ENCODE results near the gene HEXD.

Gene HEXD

GRCh38 chr17:82391496-82392066 is 26.6 kb upstream of the HEXD start:
- ChIA-PET CTCF (interaction anchor here (0.6 kb wide), 1 partner anchor 62 kb away, joined by 3 read pairs; no protein-coding TSS in a partner anchor), POLR2A (interaction anchor here (0.7 kb wide), 1 partner anchor 11 kb away, joined by 3 read pairs; no protein-coding TSS in a partner anchor)
- peaks cover 0 to 20% of the 10 kb centered on the region in 2 experiments; a peak in 1 of 3 replicates for H3K36me3 ChIP-seq (ENCODE audit: control insufficient read depth in 2 of 2, insufficient read depth in 1 of 2, low read length in 2 of 2)
- TF ChIP-seq ZNF664 (tag by site-specific recombination; IDR thresholded peaks at IDR 0.05) (no peak), ZNF777 (tag by site-specific recombination; IDR thresholded peaks at IDR 0.05; ENCODE audit: borderline replicate concordance) (no peak), PRDM1 (tag by site-specific recombination; IDR thresholded peaks at IDR 0.05) (no peak), ZNF488 (tag by site-specific recombination; IDR thresholded peaks at IDR 0.05) (no peak), IKZF3 (tag by site-specific recombination; IDR thresholded peaks at IDR 0.05) (no peak), ZNF16 (tag by site-specific recombination; IDR thresholded peaks at IDR 0.05; ENCODE audit: low read depth) (no peak), ZBTB48 (tag by site-specific recombination; IDR thresholded peaks at IDR 0.05) (no peak), ZBTB8A (tag by site-specific recombination; IDR thresholded peaks at IDR 0.05) (no peak), ZNF707 (tag by site-specific recombination; IDR thresholded peaks at IDR 0.05) (no peak), SP7 (tag by site-specific recombination; IDR thresholded peaks at IDR 0.05) (no peak), ZNF704 (tag by site-specific recombination; IDR thresholded peaks at IDR 0.05) (no peak), ZNF837 (tag by site-specific recombination; IDR thresholded peaks at IDR 0.05) (no peak), ZNF596 (tag by site-specific recombination; IDR thresholded peaks at IDR 0.05) (no peak), ZNF416 (tag by site-specific recombination; IDR thresholded peaks at IDR 0.05) (no peak), ZBTB20 (tag by site-specific recombination; IDR thresholded peaks at IDR 0.05) (no peak)
- TF ChIP-seq, protein P1, sequence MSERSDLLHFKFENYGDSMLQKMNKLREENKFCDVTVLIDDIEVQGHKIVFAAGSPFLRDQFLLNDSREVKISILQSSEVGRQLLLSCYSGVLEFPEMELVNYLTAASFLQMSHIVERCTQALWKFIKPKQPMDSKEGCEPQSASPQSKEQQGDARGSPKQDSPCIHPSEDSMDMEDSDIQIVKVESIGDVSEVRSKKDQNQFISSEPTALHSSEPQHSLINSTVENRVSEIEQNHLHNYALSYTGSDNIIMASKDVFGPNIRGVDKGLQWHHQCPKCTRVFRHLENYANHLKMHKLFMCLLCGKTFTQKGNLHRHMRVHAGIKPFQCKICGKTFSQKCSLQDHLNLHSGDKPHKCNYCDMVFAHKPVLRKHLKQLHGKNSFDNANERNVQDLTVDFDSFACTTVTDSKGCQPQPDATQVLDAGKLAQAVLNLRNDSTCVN (tag by site-specific recombination; optimal IDR thresholded peaks at IDR 0.05) = no peak
- TF ChIP-seq, protein P2, sequence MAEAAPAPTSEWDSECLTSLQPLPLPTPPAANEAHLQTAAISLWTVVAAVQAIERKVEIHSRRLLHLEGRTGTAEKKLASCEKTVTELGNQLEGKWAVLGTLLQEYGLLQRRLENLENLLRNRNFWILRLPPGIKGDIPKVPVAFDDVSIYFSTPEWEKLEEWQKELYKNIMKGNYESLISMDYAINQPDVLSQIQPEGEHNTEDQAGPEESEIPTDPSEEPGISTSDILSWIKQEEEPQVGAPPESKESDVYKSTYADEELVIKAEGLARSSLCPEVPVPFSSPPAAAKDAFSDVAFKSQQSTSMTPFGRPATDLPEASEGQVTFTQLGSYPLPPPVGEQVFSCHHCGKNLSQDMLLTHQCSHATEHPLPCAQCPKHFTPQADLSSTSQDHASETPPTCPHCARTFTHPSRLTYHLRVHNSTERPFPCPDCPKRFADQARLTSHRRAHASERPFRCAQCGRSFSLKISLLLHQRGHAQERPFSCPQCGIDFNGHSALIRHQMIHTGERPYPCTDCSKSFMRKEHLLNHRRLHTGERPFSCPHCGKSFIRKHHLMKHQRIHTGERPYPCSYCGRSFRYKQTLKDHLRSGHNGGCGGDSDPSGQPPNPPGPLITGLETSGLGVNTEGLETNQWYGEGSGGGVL (tag by site-specific recombination; IDR thresholded peaks at IDR 0.05) = no peak
- TF ChIP-seq, protein P3, sequence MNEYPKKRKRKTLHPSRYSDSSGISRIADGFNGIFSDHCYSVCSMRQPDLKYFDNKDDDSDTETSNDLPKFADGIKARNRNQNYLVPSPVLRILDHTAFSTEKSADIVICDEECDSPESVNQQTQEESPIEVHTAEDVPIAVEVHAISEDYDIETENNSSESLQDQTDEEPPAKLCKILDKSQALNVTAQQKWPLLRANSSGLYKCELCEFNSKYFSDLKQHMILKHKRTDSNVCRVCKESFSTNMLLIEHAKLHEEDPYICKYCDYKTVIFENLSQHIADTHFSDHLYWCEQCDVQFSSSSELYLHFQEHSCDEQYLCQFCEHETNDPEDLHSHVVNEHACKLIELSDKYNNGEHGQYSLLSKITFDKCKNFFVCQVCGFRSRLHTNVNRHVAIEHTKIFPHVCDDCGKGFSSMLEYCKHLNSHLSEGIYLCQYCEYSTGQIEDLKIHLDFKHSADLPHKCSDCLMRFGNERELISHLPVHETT (tag by site-specific recombination; IDR thresholded peaks at IDR 0.05) = no peak
- no peaks in the 10 kb centered on the region for H3K9me3 ChIP-seq (ENCODE audit: control insufficient read depth, insufficient read depth, low read depth, low read length)
- H3K4me3 ChIP-seq (ENCODE audit: low read depth, low read length) = no peak overlapping the region
- no peaks in the 10 kb centered on the region for H3K4me1 ChIP-seq (ENCODE audit: control insufficient read depth, insufficient read depth, low read length)
- H3K27ac ChIP-seq (ENCODE audit: extremely low read depth, low read depth, low read length) = no peak overlapping the region
